ENCODE data around the gene P2RX4.

DNA sequence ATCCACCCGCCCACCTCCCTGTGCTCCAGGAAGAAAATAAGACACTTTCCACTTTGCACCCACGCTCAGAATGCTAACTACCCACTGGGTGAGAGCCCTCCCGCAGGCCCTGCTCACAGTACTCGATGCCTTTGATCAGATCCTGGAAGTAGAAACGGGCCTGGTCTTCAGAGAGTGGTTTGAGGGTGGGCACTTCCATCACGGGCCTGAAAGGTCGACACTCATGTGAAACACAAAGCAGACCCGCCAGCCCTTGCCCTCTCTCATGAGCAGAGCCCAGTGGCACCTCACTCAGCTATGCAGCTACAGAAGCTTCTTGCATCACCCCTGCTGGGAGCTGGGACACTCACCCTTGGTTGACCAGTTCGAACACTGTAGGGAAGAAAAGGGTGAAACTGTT is 45.5 kb downstream of the P2RX4 start:
- TF ChIP-seq, protein P1, sequence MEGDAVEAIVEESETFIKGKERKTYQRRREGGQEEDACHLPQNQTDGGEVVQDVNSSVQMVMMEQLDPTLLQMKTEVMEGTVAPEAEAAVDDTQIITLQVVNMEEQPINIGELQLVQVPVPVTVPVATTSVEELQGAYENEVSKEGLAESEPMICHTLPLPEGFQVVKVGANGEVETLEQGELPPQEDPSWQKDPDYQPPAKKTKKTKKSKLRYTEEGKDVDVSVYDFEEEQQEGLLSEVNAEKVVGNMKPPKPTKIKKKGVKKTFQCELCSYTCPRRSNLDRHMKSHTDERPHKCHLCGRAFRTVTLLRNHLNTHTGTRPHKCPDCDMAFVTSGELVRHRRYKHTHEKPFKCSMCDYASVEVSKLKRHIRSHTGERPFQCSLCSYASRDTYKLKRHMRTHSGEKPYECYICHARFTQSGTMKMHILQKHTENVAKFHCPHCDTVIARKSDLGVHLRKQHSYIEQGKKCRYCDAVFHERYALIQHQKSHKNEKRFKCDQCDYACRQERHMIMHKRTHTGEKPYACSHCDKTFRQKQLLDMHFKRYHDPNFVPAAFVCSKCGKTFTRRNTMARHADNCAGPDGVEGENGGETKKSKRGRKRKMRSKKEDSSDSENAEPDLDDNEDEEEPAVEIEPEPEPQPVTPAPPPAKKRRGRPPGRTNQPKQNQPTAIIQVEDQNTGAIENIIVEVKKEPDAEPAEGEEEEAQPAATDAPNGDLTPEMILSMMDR (conservative IDR thresholded peaks at IDR 0.05; ENCODE audit: low read depth, low read length), result no peak
- TF ChIP-seq SMC3 (IDR thresholded peaks at IDR 0.05; ENCODE audit: low read depth, low read length), result no peak
- no peak for TF ChIP-seq POLR2A (IDR thresholded peaks at IDR 0.05; ENCODE audit: low read depth, low read length)
- TF ChIP-seq MXI1 (IDR thresholded peaks at IDR 0.05; ENCODE audit: borderline replicate concordance, low read depth, low read length), result no peak
- no peak for TF ChIP-seq RAD21 (IDR thresholded peaks at IDR 0.05; ENCODE audit: low read length)
- no peak for TF ChIP-seq BHLHE40 (IDR thresholded peaks at IDR 0.05; ENCODE audit: low read depth, low read length)
- TF ChIP-seq CEBPB (IDR thresholded peaks at IDR 0.05; ENCODE audit: low read depth, low read length), result no peak
- TF ChIP-seq, protein P2, sequence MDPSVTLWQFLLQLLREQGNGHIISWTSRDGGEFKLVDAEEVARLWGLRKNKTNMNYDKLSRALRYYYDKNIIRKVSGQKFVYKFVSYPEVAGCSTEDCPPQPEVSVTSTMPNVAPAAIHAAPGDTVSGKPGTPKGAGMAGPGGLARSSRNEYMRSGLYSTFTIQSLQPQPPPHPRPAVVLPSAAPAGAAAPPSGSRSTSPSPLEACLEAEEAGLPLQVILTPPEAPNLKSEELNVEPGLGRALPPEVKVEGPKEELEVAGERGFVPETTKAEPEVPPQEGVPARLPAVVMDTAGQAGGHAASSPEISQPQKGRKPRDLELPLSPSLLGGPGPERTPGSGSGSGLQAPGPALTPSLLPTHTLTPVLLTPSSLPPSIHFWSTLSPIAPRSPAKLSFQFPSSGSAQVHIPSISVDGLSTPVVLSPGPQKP (IDR thresholded peaks at IDR 0.05; ENCODE audit: borderline replicate concordance, low read depth, low read length), result no peak
- TF ChIP-seq, protein P3, sequence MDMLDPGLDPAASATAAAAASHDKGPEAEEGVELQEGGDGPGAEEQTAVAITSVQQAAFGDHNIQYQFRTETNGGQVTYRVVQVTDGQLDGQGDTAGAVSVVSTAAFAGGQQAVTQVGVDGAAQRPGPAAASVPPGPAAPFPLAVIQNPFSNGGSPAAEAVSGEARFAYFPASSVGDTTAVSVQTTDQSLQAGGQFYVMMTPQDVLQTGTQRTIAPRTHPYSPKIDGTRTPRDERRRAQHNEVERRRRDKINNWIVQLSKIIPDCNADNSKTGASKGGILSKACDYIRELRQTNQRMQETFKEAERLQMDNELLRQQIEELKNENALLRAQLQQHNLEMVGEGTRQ (IDR thresholded peaks at IDR 0.05; ENCODE audit: low read depth, low read length), result no peak
- TF ChIP-seq MAZ (IDR thresholded peaks at IDR 0.05; ENCODE audit: borderline replicate concordance, low read depth, low read length), result no peak
- no peak for TF ChIP-seq NFE2L2 (IDR thresholded peaks at IDR 0.05; ENCODE audit: low read depth, low read length)
- TF ChIP-seq MAFK (IDR thresholded peaks at IDR 0.05; ENCODE audit: low read depth, low read length), result no peak
- TF ChIP-seq RFX5 (IDR thresholded peaks at IDR 0.05; ENCODE audit: low read depth, low read length), result no peak
